Activated B cell treated with CpG ODN at 0.5 μM for 24 hours (primary cell): ENCODE measurements around the gene SPG21. TPM values are rescaled to one million over a fixed set of nuclear protein-coding genes. Genes with fewer than 3 reads are reported as not detected.

Source experiments
- ATAC-seq: fragments of 200-7000 bp; cut with Tn5 transposase; one replicate; pipeline ENCODE4 v1.10.0; 2021; ENCODE audit warnings: low read depth, mild to moderate bottlenecking, moderate library complexity
- CTCF ChIA-PET: fragments of 350-600 bp; sonication (Branson Sonifier 250); formaldehyde crosslinking; loops from one replicate; lab custom pipeline; 2021; ENCODE audit warnings: antibody characterized with exemption; lab: Charles Lee
- POLR2A ChIA-PET: fragments of 350-600 bp; sonication (Branson Sonifier 250); formaldehyde crosslinking; loops from one replicate; lab custom pipeline; 2021; ENCODE audit warnings: antibody characterized with exemption; lab: Charles Lee
- DNase-seq: peaks from one replicate; pipeline ENCODE4 v3.0.0; 2022
- H3K27ac Mint-ChIP-seq: one replicate; pipeline ENCODE4 v1.8.0; 2020; ENCODE audit warnings: mixed read lengths
- H3K27me3 Mint-ChIP-seq: one replicate; pipeline ENCODE4 v1.8.0; 2021; ENCODE audit warnings: mixed read lengths
- H3K36me3 Mint-ChIP-seq: one replicate; pipeline ENCODE4 v1.8.0; 2021; ENCODE audit warnings: low read depth, mixed read lengths
- H3K4me1 Mint-ChIP-seq: one replicate; pipeline ENCODE4 v1.8.0; 2021; ENCODE audit warnings: mixed read lengths
- H3K4me3 Mint-ChIP-seq: one replicate; pipeline ENCODE4 v1.8.0; 2020; ENCODE audit warnings: mild to moderate bottlenecking, mixed read lengths
- H3K9me3 Mint-ChIP-seq: one replicate; pipeline ENCODE4 v1.8.0; 2020; ENCODE audit warnings: mixed read lengths
- CTCF ChIP-seq: fragments of 200-600 bp; IDR thresholded peaks from one replicate; pipeline ENCODE4 v1.8.0; 2022; ENCODE audit warnings: antibody characterized with exemption, mild to moderate bottlenecking
- intact Hi-C: fragments of 100-400 bp; cut with micrococcal nuclease; formaldehyde crosslinking; loops from one replicate; pipeline ENCODE4 v1.15.1; 2024
- total RNA-seq: library from RNA; stranded (reverse); gene quantifications from 2 replicates; pipeline ENCODE4 v1.2.3, GENCODE V29; 2022

SPG21 gene
- total RNA-seq, 1 donor from 2014 or later = 75.7 TPM

- ChIA-PET CTCF (no interaction called here), POLR2A (no interaction called here)
- DNase-seq (no peak), ATAC-seq (no peak)
- Mint-ChIP-seq H3K36me3 (no peaks in the 10 kb centered on the region), H3K27ac (no peak overlapping the region), H3K9me3 (no peaks in the 10 kb centered on the region), H3K27me3 (no peaks in the 10 kb centered on the region), H3K4me1 (peaks cover 29% of the 10 kb centered on the region), H3K4me3 (no peak overlapping the region)
- intact Hi-C loops = no loop called here
- TF ChIP-seq CTCF = no peak
Measured at GRCh38 chr15:64948916-64949315, 40.8 kb downstream of the SPG21 start.

- Mint-ChIP-seq H3K27me3 (no peaks in the 10 kb centered on the region), H3K9me3 (no peaks in the 10 kb centered on the region), H3K4me3 (no peak overlapping the region), H3K27ac (no peak overlapping the region), H3K4me1 (peaks cover 12% of the 10 kb centered on the region), H3K36me3 (no peaks in the 10 kb centered on the region)
- DNase-seq = no peak
- ChIA-PET POLR2A (no interaction called here), CTCF (no interaction called here)
- TF ChIP-seq CTCF = no peak
- ATAC-seq = no peak
- intact Hi-C loops = no loop called here
Measured at GRCh38 chr15:64947211-64947610, 42.5 kb downstream of the SPG21 start.

GRCh38 chr15:64944961-64945360 lies 44.8 kb downstream of the SPG21 start:
- no peaks in the 10 kb centered on the region for H3K9me3 Mint-ChIP-seq
- no peak overlapping the region for H3K27ac Mint-ChIP-seq
- intact Hi-C loops = no loop called here
- ChIA-PET CTCF (no interaction called here), POLR2A (no interaction called here)
- no peak for DNase-seq
- no peak for ATAC-seq
- H3K27me3 Mint-ChIP-seq = no peaks in the 10 kb centered on the region
- no peak for TF ChIP-seq CTCF
- H3K4me1 Mint-ChIP-seq = no peaks in the 10 kb centered on the region
- H3K4me3 Mint-ChIP-seq = no peak overlapping the region
- H3K36me3 Mint-ChIP-seq = no peaks in the 10 kb centered on the region

GRCh38 chr15:64943512-64944225 lies 46.0 kb downstream of the SPG21 start:
- Mint-ChIP-seq H3K27ac (no peak overlapping the region), H3K4me3 (no peak overlapping the region), H3K27me3 (no peaks in the 10 kb centered on the region), H3K9me3 (no peaks in the 10 kb centered on the region), H3K4me1 (no peaks in the 10 kb centered on the region), H3K36me3 (no peaks in the 10 kb centered on the region)
- DNase-seq (no peak), ATAC-seq (no peak)
- TF ChIP-seq CTCF = no peak
- ChIA-PET CTCF (interaction anchor here (0.6 kb wide), 1 partner anchor 73 kb away, joined by 3 read pairs; no protein-coding TSS in a partner anchor), POLR2A (interaction anchor here (0.6 kb wide), 1 partner anchor 187 kb away, joined by 7 read pairs; no protein-coding TSS in a partner anchor)
- intact Hi-C loops = no loop called here

- no peak for DNase-seq
Measured at GRCh38 chr15:64942356-64942755, 47.4 kb downstream of the SPG21 start.

More at GRCh38 chr15:64942356-64942755, 47.4 kb downstream of the SPG21 start:
- ChIA-PET POLR2A (no interaction called here), CTCF (interaction anchor here (1.6 kb wide), 1 partner anchor 133 kb away, joined by 4 read pairs; no protein-coding TSS in a partner anchor)
- H3K36me3 Mint-ChIP-seq = no peaks in the 10 kb centered on the region
- intact Hi-C loops = no loop called here
- TF ChIP-seq CTCF = no peak
- H3K27me3 Mint-ChIP-seq = no peaks in the 10 kb centered on the region
- no peaks in the 10 kb centered on the region for H3K4me1 Mint-ChIP-seq
- no peak for ATAC-seq
- H3K4me3 Mint-ChIP-seq = no peak overlapping the region
- H3K9me3 Mint-ChIP-seq = no peaks in the 10 kb centered on the region
- H3K27ac Mint-ChIP-seq = no peak overlapping the region
